UCSD-AML1 (cell line): ENCODE results near the gene C15orf40.
A peak's percentile ranks its signal among the peaks of the same experiment; 100 is the strongest.

Experiments
- DNase-seq: peaks from one replicate; lab custom pipeline; 2025; ENCODE audit not compliant: unreplicated experiment; lab: John Stamatoyannopoulos, UW

Gene C15orf40

DNA sequence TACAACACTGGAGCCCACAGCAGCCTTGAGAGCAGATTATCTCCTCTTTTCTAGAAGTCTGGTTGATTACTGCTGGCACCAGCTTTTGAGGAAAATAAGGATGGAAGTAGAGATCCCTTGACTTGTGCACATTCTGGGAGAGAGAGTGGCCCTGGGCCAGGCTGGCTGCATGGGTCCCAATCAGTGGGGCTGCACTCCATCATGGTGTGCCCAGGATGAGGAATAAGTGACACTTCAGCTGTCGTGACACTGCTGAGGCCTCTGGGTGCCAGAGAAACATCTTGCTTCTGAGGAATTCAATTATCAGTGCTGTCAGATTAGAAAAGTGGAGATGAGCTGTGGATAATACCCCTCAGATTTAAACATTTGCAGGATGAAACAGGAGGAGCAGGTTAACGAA, 16.4 kb downstream of the C15orf40 start:
- DNase-seq: no peak

DNA sequence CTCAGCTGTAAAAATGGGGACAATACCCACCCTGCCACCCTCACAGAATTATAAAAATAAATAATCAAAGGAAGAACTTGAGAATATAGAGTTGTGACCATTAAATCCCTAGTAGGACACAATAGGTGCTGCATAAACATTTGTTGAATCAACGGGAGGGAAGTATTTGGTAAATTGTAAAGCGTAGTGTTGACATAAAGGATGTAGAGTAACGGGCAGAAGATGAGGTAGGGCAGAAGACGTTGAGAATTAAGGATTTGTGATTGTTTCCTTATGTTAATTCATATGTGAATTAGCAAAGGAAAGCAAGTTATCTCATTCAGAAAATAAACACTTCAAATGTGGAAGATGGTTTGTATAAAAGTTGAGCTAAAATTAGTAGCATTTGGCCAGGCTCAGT, 18.3 kb downstream of the C15orf40 start:
- no peak for DNase-seq

DNA sequence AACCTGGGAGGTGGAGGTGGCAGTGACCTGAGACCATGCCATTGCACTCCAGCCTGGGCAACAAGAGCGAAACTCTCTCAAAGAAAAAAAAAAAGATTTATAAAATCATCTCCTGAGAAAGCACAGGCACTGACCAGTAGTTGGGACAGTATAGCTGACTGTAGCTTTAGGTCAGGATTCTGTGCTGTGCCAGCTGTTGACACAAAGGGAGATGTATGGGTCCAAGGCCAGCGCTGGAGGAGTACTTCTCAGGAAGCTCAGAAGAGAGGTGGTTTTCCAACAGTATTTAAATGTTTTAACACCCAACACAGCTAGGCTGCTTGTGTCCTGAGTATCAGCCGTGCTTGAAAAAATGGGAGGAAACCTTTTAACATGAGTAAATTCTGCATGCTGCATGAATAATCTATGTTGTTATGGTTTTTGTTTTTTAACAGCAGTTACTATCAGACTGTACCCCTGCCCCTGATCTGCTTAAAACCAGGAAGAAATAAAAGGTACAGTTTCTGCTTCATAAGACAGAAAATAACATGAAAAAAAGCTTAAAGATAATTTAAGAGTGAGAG, 18.9 kb downstream of the C15orf40 start:
- no peak for DNase-seq

DNA sequence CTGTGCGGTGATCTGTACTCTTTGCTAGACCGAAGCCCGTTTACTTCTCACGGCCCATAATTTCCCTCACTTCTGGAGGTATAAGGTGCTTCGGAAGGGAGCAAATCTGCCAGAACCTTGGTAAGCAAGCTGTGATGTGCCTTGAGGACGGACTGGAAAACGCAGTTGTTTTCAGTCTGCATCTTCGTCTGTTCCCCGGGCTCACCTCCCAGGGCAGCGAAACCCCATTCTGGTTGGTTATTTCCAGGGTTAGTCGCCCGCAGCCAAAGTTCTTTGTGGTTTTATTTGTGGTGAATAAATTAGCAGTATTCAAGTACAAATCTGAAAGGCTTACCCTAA, 25.0 kb downstream of the C15orf40 start:
- no peak for DNase-seq

DNA sequence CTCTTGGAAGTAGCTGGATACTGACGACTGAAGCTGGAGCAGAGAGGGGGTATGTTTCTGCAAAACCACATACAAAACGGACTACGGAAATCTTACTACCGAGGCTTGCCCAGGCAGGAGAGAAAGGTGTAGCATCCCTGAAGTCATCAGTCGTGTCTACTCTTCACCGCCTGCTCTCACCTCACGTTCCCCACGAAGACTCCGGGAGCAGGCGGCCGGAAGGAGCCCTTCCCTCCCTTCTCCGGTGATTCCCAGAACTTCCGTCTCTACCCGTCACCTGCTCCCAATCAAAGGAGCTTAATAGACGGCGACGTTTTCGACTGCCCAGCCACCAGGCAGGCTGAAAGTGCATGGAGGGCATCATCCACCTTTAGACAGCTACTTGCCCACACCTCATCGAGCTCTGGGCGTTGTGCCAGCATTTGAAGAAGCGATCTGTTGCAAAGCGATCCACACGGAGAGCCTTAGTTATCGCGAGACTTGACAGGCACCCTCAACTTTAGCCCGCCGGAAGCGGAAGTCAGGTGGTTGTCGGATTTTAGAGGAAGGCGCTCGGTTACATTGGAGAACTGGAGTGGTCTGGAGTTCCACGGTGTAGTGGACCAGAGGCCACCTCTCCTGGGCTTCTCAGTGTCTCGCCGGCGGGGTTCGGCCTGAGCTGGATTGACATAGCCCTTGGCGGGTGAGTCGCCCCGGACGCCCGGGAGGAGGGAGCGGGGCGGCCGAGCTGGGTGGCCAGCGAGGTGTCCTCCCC, 25.6 kb downstream of the C15orf40 start, which contains the start of gene RAMAC:
Gene RAMAC, plus strand, starts transcription at position 523 of the 754 bp plus-strand sequence. CDS start 2,809 bp downstream, outside the sequence.
- DNase-seq: peak; percentile 86

DNA sequence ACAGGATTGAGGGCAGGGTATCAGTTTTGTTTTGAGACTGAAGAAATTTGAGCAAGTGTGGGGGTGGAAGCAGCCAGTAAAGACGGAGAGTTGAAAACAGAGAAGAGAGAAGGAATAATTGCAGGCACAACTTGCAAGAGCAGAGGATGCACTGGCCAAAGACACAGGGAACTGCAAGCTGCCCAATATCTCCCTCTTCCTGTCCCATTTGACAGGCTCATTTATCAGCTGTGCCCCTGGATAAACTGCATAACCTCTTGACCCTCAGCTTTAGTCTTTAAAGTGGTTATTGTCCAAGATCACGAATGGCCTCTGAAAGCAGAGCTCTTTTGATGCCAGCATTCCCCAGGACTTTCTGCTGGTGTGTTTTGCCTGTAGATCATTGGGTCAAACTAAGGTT, 30.5 kb downstream of the C15orf40 start:
- DNase-seq: no peak

DNA sequence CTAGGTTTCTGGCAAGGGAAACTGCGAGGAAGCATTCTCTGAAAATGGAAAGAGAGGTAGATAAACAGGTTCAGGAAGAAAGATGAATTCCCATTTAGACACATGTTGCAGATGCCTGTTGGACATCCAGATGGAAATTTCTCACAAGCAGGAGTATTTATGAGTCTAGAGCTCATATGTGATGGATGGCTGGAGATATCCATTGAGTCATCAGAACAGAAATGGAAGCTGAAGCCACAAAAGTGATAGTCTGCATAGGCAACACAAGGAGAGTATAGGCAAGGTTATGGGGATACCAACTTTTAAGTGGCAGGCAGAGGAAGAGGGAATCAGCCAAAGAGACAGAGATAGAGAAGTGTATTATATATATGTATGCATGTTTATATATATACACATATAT, 31.7 kb downstream of the C15orf40 start:
- DNase-seq: no peak

DNA sequence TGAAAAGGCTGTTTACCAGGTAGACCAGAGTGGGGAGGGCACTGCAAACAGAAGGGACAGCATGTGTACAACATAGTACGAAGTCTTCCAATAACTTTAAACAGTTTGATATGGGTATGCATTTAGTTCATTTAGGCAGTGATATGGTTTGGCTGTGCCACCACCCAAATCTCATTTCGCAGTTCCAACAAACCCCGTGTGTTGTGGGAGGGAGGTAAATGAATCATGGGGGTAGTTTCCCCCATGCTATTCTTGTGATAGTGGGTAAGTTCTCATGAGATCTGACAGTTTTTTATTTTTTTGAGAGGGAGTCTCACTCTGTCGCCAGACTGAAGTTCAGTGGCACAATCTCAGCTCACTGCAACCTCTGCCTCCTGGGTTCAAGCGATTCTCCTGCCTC, 33.0 kb downstream of the C15orf40 start:
- no peak for DNase-seq

DNA sequence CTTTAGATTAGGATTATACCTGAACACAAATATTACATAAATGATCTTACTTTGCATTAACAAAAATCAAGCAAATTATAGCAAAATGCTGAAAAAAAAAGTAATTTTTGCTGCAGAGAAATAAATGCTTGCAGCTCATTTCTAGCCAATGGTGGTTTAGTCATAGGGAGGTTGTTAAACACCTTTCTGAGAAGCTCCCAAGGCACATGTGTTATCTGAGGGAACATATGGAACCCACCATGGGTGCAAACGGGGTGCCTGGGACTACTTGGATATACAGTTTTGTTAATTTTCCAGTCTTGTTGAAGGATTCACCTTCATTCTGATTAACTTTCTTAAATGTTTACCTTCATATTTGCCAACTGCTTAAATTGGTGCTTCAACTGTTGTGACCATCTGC, 34.4 kb downstream of the C15orf40 start:
- DNase-seq: no peak

DNA sequence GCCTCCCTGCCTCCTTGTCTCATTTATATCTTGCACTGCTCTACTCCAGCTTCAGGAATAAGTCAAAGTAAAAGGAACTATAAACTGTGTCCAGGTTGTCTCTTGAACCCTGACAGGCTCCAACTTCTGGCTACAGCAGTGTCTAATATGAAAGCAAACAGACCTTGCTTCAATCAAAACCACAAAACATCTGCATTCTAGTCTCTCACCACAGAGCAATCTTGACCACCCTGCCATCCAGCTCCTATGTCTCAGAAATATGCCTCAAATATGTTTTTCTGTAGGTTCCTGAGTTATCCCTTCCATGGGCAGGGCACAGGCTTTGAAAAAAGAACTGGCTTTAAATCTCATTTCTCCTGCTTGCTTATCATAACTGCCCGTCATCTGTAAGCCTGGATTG, 38.4 kb downstream of the C15orf40 start:
- DNase-seq: no peak

DNA sequence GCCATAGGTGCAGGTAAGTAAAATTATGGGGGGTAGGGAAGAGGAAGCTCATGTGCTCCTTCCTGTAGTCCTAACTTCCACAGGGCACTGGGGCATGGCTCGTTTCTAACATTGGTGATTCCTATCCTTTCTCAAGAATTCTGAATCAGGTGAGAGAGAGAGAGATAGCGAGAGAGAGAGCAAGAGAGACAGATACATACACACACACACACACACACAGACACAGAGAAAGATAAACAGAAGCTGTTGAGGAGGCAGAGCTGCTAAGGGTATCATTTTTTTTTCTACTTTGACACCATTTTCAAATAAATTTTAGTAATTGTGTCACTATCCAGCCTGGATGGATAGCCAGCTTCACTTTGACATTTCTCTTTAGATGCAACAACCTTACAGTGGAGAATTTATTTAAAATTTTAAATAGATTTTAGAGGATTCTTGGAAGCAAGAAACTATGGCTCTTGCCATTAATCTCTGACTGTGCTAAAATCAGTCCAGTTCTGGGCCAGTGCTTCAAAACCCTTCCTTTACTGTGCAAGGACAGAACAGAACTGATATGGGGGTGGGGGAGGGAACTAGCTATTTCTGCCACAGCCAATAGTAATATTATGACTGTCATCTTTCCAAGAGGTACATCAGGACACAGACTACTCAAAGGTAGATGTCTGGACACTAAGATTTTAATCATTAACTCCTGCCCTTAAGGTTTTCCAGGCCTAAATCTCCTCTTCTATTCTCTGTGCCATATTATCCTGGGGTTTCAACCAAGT, 40.0 kb downstream of the C15orf40 start:
- no peak for DNase-seq

DNA sequence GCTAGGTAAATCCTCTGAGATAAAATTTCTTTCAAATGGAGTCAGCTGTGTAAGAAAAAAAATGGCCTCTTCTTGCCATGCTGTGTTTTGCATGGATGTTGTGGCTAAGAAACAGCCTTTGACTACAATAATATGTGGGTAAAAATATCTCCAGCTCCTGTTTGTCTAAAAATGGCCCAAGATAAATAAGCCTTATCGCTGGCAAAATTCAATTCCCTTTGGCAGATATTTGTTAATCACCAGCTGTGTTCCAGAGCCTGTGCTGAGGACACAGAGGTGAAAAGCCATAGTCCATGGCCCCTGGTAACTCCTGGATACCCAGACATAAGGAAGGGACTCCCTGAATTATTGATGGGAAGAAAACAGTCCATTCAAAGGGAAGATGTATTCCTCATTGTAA, 40.7 kb downstream of the C15orf40 start:
- no peak for DNase-seq

DNA sequence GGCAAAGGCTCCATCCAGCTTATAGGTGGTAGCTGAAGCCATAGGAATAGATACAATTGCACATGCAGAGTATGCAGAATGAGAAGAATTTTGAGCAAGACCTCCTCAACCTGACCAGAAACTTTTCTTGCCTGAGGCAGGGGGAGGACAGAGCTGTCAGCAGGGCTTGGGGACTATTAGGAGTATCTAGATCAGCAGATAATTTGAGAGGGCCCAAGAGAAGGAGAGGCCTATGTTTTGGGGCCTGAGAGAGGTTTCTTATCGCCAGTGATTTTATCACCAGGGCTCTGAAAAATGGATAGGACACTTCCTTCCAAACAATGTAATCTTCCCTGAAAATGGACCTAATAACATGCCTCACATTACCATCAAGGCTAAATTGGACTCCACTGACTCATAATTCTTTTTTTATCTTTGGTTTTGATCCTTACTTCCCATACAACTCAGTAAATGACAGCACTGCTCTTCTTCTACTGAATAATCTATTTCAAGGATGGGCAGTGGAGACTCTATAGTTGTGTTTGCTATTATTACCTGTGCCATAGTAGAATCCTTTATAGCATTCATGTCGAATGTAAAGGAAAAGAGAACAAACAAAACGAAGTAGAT, 41.3 kb downstream of the C15orf40 start:
- no peak for DNase-seq

DNA sequence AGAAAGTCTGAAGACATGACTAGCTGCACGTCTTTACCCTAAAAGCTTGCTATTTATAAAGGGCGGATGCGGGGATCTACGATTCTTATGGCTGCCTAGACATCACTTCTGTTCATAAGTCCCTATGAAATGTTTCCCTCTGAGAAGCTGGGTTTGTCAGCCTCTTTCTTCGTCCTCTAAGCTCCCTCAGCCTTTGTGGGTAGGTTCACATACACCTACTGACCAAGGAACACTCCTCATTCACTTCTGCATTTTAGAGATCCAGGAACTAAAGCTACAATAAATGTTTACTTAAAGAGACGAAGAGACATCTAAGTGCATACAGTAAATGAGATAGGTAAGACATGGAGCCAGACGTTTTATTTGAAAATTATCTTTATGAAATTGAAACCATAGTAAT, 42.1 kb downstream of the C15orf40 start:
- no peak for DNase-seq

DNA sequence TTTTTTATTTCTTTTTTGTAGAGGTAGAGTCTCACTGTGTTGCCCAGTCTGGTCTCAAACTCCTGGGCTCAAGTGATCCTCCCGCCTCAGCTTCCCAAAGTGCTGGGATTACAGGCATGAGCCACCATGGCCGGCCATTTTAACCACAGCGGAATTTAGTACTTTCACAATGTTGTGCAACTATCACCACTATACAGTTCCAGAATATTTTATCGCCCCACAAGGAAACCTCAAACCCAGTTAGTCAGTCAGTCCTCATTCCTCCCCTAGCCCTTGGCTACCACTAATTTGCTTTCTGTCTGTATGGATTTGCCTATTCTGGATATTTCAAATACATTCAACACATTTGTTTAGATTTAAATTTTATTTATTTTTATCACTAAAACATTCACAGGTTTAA, 43.4 kb downstream of the C15orf40 start:
- DNase-seq: no peak

DNA sequence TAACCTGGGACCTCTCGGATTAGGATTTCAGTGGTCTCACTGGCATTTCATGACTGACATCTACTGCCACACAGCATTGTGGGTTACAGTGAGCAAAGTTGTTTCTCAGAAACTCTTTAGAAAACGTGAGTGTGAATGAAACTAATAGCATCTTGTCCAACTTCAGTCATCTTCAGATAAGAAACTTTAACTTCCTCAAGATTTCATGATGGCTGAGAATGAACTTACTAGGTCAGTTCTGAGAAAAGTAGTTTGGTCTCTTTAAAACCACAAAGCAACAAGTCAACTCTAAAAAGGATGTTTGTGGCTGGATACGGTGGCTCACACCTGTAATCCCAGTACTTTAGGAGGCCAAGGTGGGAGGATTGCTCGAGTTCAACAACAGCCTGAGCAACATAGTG, 44.8 kb downstream of the C15orf40 start:
- no peak for DNase-seq

DNA sequence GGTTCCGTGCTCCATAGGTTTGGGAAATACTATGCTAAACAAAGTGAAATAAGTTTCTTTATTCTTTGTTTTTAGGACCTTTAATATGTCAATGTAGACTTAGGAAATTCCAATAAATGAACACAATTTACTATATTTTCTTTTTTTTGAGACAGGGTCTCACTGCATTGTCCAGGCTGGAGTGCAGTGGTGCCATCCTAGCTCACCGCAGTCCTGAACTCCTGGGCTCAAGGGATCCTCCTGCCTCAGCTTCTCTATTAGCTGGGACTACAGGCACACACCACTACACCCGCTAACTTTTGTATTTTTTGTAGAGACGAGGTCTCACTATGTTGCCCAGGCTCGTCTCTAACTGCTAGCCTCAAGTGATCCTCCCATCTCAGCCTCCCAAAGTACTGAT, 46.5 kb downstream of the C15orf40 start:
- DNase-seq: no peak

DNA sequence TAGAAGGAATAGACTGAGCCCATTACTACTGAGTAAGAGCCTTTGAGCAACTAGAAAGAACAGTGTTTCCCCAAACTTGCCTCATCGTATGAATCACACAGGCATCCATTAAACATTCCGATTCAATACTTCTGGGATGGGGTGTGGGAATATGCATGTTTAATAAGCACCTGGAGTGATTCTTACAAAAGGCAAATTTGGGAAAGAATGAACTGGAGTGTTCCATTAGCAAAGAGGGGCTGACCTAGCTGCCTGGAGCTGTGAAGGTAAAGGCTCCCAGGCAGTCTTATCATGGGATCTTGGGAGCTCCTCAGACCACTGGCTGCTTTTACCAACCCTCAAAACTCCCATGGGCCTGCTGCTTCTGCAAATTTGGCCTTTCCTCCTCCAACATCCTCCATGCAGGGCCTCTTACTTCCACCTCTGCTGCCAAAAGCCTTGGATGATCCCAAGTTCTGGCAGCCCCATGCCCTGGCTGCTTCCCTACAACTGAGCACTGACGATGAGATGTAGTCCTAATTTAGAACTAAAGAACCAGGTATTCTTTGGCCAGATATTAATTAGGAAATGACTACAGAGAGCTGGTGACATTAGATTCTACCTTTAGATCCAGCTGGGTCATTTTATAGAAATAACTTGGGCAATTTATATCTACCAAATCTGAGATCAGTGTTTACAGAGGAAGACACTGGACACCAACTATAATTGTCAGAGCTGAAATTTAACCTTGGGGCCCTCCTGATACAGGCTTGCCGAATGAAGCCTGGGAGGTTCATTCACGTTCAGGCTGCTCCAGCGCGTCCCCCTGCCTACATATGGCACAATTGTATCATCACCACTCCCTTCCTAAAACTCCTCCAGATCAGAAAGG, 47.7 kb downstream of the C15orf40 start:
- no peak for DNase-seq

DNA sequence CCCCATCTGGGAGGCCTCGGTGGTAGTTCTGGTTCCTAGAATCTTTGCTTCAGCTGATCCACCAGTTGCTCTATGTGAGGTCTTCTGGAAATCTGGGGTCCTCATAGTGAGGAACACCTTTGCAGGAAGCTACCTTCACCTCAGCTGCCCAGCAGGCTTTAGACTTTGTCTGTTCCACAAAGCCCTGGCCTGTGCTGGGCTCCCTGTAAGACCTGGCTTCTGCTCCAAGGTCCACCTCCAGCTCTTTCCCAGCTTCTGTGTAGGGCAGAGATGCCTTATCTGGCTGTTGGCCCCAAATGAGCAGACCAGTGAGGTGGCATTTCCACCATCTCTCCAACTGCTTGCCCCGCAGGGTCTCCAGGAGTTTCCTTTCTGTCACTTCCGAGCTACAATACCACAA, 50.7 kb downstream of the C15orf40 start:
- DNase-seq: peak; percentile 32

DNA sequence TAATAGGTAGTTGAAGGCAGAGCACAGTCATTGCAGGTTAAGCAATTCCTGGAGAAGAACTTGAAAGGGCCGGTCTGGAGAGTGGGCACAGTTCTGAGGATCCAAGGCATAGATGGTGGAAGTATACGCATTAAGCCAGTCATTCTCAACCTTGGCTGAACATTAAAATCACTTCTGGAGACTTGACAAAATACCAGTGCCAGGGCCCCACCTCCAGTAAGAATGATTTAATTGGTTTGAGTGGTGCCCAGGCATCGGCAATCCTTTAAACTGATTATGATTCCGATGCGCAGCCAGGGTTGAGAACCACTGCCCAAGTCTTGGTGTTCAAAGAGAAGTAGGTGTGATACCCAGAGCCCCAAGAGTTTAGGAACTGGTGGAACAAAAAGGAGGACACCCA, 52.0 kb downstream of the C15orf40 start:
- no peak for DNase-seq

DNA sequence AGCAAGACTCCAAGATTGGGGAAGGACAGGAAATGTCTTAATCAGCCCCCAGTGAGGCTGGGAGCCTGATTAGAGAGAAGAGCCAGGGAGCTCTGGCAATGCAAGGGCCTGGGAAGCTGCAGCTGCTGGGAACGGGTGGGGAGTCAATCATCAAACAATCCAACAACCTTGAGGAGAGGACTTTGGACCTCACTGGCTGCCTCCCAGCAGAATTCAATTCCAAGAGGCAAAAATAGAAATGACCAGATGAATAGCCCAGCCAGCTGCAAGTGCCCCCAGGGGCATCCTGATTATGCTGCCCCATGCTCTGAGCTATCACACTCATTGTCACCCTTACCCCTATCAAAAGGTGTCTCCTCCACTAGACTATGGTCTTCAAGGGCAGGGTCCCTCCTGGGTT, 52.8 kb downstream of the C15orf40 start:
- no peak for DNase-seq
